HepG2 (cell line): ENCODE measurements around the gene DIPK1B. TPM values are rescaled to one million over a fixed set of nuclear protein-coding genes. Genes with fewer than 3 reads are reported as not detected.
A peak's percentile ranks its signal among the peaks of the same experiment; 100 is the strongest.

ENCODE experiments used
- ETV5 ChIP-seq: IDR thresholded peaks from 2 replicates; pipeline ENCODE4 v1.6.1; 2018; ENCODE audit warnings: missing biosample characterization, missing genetic modification reagents, inconsistent platforms, borderline replicate concordance
- HCFC1 ChIP-seq: fragments of 150-350 bp; IDR thresholded peaks from 2 replicates; pipeline ENCODE4 v1.6.1; 2014; ENCODE audit warnings: low read depth, low read length
- HDAC1 ChIP-seq: sonication (generic); formaldehyde crosslinking; IDR thresholded peaks from 2 replicates; pipeline ENCODE4 v1.5.1; 2020; ENCODE audit warnings: mild to moderate bottlenecking, missing genetic modification reagents
- NONO ChIP-seq, 2 experiments: fragments of 450-650 bp in 1 of 2; sonication (generic) in 1 of 2; formaldehyde crosslinking in 1 of 2; IDR thresholded peaks in 1 of 2; conservative IDR thresholded peaks in 1 of 2; 2 replicates each; pipeline versions ENCODE4 v1.6.1 to v1.8.0; 2017 to 2022; ENCODE audit warnings: mild to moderate bottlenecking in 1 of 2, missing genetic modification reagents in 1 of 2, moderate library complexity in 1 of 2
- NR3C1 ChIP-seq: sonication (generic); formaldehyde crosslinking; IDR thresholded peaks from 2 replicates; pipeline ENCODE4 v1.4.0; 2020; ENCODE audit warnings: missing genetic modification reagents
- SP140L ChIP-seq: sonication (generic); formaldehyde crosslinking; IDR thresholded peaks from 2 replicates; pipeline ENCODE4 v1.4.0; 2020; ENCODE audit warnings: missing genetic modification reagents, borderline replicate concordance
- YEATS4 ChIP-seq: sonication (generic); formaldehyde crosslinking; IDR thresholded peaks from 2 replicates; pipeline ENCODE4 v1.4.0; 2020; ENCODE audit warnings: missing genetic modification reagents, borderline replicate concordance
- ZNF383 ChIP-seq: sonication (generic); formaldehyde crosslinking; IDR thresholded peaks from 2 replicates; pipeline ENCODE4 v1.4.0; 2020; ENCODE audit warnings: missing genetic modification reagents, mild to moderate bottlenecking, borderline replicate concordance
- ZNF484 ChIP-seq: sonication (generic); formaldehyde crosslinking; IDR thresholded peaks from 2 replicates; pipeline ENCODE4 v1.5.1; 2020; ENCODE audit warnings: mild to moderate bottlenecking, low read depth, missing genetic modification reagents, borderline replicate concordance
- polyA plus RNA-seq, 8 experiments: library from polyadenylated mRNA; depleted of rRNA in 3 of 8; stranded (reverse) in 7 of 8; unstranded in 1 of 8; fragments of >200 nt; fragmentation: Illumina TruSeq in 4 of 8; extraction: Trizol in 4 of 8; gene quantifications; 2 replicates each; pipeline versions ENCODE4 v1.2.1 to v1.2.3, GENCODE V29; 2011 to 2016; ENCODE audit warnings: low read depth in 4 of 8, missing spikeins in 1 of 8, mixed read lengths in 1 of 8; ENCODE audit not compliant: insufficient read depth in 1 of 8
- total RNA-seq, 5 experiments: library from RNA; depleted of rRNA; stranded (reverse); fragments of >200 nt; fragmentation: Illumina TruSeq; extraction: Trizol; gene quantifications; 2 replicates each; pipeline ENCODE4 v1.2.3, GENCODE V29; 2016; ENCODE audit warnings: low read depth in 1 of 5
- TF ChIP-seq, protein P1 (sequence below), 2 experiments: sonication (generic) in 1 of 2; formaldehyde crosslinking in 1 of 2; IDR thresholded peaks; 2 replicates each; pipeline versions ENCODE4 v1.6.1 to v1.9.0; 2014 to 2022; ENCODE audit warnings: antibody characterized with exemption in 1 of 2, borderline replicate concordance in 1 of 2, inconsistent platforms in 1 of 2, low read depth in 1 of 2, missing genetic modification reagents in 1 of 2
- TF ChIP-seq, protein P2 (sequence below): fragments of 450-650 bp; IDR thresholded peaks from 2 replicates; pipeline ENCODE4 v1.6.1; 2017
- TF ChIP-seq, protein P3 (sequence below), 2 experiments: sonication (generic) in 1 of 2; formaldehyde crosslinking in 1 of 2; IDR thresholded peaks; 2 replicates each; pipeline versions ENCODE4 v1.4.0 to v1.6.1; 2016 to 2020; ENCODE audit warnings: borderline replicate concordance in 1 of 2, low read depth in 1 of 2, mild to moderate bottlenecking in 1 of 2, missing genetic modification reagents in 1 of 2
- TF ChIP-seq, protein P4 (sequence below): sonication (generic); formaldehyde crosslinking; IDR thresholded peaks from 2 replicates; pipeline ENCODE4 v1.5.0; 2020; ENCODE audit warnings: mild to moderate bottlenecking, missing genetic modification reagents

DIPK1B gene
- total and polyA plus RNA-seq, 2 of the 13 experiments (the other 11 are each of a cell fraction or from before 2014, with no cell fraction given), result 0.18 to 3.9 TPM

DNA sequence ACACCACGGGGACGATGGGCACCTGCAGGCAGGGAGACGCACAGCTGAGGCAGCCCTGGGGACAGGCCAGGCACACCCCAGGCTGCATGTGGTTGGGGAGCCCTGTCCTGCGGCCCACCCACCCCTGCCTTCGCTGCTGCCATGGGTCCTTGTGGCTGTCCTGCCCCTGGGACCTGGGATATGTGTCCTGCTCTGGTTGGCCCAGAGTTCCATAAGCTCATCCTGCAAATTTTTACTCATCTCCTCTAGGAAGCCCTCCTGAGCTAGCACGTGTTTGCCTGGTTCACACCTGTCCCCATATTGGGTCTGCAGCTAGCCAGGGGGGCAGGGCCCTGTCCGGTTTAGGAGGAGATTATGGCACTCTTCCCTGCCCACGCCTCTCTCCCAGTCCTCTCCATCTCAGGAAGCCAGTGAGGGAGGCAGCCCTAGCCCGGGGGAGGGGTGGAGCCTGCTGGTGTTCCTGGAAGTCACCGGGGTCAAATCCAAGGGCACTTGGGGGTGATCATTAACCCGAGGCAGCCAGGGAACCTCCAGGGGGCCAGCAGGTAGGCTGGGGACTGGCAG, 37.5 kb upstream of the DIPK1B start (continued):
- TF ChIP-seq, protein P1, sequence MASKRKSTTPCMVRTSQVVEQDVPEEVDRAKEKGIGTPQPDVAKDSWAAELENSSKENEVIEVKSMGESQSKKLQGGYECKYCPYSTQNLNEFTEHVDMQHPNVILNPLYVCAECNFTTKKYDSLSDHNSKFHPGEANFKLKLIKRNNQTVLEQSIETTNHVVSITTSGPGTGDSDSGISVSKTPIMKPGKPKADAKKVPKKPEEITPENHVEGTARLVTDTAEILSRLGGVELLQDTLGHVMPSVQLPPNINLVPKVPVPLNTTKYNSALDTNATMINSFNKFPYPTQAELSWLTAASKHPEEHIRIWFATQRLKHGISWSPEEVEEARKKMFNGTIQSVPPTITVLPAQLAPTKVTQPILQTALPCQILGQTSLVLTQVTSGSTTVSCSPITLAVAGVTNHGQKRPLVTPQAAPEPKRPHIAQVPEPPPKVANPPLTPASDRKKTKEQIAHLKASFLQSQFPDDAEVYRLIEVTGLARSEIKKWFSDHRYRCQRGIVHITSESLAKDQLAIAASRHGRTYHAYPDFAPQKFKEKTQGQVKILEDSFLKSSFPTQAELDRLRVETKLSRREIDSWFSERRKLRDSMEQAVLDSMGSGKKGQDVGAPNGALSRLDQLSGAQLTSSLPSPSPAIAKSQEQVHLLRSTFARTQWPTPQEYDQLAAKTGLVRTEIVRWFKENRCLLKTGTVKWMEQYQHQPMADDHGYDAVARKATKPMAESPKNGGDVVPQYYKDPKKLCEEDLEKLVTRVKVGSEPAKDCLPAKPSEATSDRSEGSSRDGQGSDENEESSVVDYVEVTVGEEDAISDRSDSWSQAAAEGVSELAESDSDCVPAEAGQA (IDR thresholded peaks at IDR 0.05; ENCODE audit: low read depth), result no peak
- TF ChIP-seq, protein P1 (CRISPR knock-in tag; IDR thresholded peaks at IDR 0.05; ENCODE audit: borderline replicate concordance), result no peak
- TF ChIP-seq, protein P2, sequence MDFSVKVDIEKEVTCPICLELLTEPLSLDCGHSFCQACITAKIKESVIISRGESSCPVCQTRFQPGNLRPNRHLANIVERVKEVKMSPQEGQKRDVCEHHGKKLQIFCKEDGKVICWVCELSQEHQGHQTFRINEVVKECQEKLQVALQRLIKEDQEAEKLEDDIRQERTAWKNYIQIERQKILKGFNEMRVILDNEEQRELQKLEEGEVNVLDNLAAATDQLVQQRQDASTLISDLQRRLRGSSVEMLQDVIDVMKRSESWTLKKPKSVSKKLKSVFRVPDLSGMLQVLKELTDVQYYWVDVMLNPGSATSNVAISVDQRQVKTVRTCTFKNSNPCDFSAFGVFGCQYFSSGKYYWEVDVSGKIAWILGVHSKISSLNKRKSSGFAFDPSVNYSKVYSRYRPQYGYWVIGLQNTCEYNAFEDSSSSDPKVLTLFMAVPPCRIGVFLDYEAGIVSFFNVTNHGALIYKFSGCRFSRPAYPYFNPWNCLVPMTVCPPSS, result no peak
- TF ChIP-seq NR3C1 (CRISPR knock-in tag) (no peak), ZNF484 (CRISPR knock-in tag) (no peak), HDAC1 (CRISPR knock-in tag) (0 out of 2 replicates have a peak, but pooled peaks have one; percentile 44), ETV5 (CRISPR knock-in tag) (peak; percentile 21; the same call in 1 of the 2 replicates), HCFC1 (no peak), SP140L (CRISPR knock-in tag) (no peak), ZNF383 (CRISPR knock-in tag) (no peak), NONO (IDR thresholded peaks at IDR 0.05) (no peak), NONO (CRISPR knock-in tag; conservative IDR thresholded peaks at IDR 0.05) (0 out of 2 replicates have a peak, but pooled peaks have one; percentile 32), YEATS4 (CRISPR knock-in tag) (no peak)
- TF ChIP-seq, protein P3, sequence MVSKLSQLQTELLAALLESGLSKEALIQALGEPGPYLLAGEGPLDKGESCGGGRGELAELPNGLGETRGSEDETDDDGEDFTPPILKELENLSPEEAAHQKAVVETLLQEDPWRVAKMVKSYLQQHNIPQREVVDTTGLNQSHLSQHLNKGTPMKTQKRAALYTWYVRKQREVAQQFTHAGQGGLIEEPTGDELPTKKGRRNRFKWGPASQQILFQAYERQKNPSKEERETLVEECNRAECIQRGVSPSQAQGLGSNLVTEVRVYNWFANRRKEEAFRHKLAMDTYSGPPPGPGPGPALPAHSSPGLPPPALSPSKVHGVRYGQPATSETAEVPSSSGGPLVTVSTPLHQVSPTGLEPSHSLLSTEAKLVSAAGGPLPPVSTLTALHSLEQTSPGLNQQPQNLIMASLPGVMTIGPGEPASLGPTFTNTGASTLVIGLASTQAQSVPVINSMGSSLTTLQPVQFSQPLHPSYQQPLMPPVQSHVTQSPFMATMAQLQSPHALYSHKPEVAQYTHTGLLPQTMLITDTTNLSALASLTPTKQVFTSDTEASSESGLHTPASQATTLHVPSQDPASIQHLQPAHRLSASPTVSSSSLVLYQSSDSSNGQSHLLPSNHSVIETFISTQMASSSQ (IDR thresholded peaks at IDR 0.05; ENCODE audit: low read depth), result peak; percentile 95
- TF ChIP-seq, protein P3 (CRISPR knock-in tag; IDR thresholded peaks at IDR 0.05; ENCODE audit: borderline replicate concordance), result peak; percentile 99
- TF ChIP-seq, protein P4, sequence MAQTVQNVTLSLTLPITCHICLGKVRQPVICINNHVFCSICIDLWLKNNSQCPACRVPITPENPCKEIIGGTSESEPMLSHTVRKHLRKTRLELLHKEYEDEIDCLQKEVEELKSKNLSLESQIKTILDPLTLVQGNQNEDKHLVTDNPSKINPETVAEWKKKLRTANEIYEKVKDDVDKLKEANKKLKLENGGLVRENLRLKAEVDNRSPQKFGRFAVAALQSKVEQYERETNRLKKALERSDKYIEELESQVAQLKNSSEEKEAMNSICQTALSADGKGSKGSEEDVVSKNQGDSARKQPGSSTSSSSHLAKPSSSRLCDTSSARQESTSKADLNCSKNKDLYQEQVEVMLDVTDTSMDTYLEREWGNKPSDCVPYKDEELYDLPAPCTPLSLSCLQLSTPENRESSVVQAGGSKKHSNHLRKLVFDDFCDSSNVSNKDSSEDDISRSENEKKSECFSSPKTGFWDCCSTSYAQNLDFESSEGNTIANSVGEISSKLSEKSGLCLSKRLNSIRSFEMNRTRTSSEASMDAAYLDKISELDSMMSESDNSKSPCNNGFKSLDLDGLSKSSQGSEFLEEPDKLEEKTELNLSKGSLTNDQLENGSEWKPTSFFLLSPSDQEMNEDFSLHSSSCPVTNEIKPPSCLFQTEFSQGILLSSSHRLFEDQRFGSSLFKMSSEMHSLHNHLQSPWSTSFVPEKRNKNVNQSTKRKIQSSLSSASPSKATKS (CRISPR knock-in tag), result no peak
